PC-9 (cell line): Measurements from ENCODE around the gene METTL17.

Experiments
- EZH2 ChIP-seq: fragments of 200-600 bp; sonication (generic); IDR thresholded peaks from 2 replicates; pipeline ENCODE4 v1.8.0; 2017; ENCODE audit warnings: antibody characterized with exemption, low read depth
- TF ChIP-seq, protein P1 (sequence below): fragments of 200-600 bp; sonication (generic); conservative IDR thresholded peaks from 2 replicates; pipeline ENCODE4 v1.6.1; 2017; ENCODE audit warnings: mixed run types, antibody characterized with exemption, mild to moderate bottlenecking, moderate library complexity

DNA sequence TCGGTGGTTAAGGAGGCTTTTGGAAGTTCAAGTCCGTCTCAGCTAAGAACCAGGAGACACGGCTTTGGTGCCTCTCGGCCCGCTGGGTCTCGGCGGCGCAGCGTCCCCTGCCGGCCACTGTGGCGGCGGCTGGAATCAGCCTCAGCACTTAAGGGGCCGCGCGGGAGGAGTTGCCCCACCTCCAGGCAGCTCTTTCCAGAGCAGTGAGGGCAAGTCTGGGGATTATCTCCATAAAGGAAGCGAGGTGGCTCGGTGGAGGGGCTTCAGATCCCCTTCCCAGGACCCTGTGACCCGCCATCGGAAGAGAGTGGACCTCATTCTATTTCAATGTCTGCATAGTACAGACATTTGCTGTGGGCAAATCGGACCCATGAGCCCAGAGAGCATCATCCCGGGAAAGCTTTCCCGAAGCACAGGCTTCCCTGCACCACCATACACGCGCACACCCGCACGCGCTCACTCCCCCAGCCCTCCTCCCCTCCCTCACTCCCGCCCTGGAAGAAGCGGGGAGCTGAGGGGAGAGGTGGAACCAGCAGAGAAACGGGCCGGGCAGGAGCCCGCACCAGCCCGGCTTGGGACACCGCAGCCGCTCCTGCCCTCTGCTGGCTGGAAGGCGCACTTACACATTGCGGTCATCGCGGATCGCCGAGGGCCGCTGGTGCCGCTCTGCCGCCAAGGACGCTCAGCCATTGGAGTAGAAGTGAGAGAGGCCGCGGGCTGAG lies 18.6 kb upstream of the METTL17 start:
- TF ChIP-seq, protein P1, sequence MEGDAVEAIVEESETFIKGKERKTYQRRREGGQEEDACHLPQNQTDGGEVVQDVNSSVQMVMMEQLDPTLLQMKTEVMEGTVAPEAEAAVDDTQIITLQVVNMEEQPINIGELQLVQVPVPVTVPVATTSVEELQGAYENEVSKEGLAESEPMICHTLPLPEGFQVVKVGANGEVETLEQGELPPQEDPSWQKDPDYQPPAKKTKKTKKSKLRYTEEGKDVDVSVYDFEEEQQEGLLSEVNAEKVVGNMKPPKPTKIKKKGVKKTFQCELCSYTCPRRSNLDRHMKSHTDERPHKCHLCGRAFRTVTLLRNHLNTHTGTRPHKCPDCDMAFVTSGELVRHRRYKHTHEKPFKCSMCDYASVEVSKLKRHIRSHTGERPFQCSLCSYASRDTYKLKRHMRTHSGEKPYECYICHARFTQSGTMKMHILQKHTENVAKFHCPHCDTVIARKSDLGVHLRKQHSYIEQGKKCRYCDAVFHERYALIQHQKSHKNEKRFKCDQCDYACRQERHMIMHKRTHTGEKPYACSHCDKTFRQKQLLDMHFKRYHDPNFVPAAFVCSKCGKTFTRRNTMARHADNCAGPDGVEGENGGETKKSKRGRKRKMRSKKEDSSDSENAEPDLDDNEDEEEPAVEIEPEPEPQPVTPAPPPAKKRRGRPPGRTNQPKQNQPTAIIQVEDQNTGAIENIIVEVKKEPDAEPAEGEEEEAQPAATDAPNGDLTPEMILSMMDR, result peak; percentile 76
- TF ChIP-seq EZH2, result no peak
